Tibial nerve (tissue), 4 donors: ENCODE data around the gene MLLT6.

Source experiments
- EP300 ChIP-seq, 2 donors: sonication (generic); formaldehyde crosslinking; IDR thresholded peaks; one replicate each; pipeline ENCODE4 v1.6.1; 2017; ENCODE audit warnings: antibody characterized with exemption in 2 of 2, mild to moderate bottlenecking in 1 of 2
- POLR2A ChIP-seq, 2 donors: fragments of 450-650 bp; IDR thresholded peaks; one replicate each; pipeline ENCODE4 v1.6.1; 2017; ENCODE audit warnings: antibody characterized with exemption in 2 of 2, mild to moderate bottlenecking in 2 of 2, moderate library complexity in 2 of 2
- TF ChIP-seq, protein P1 (sequence below), 5 experiments: fragments of 200-600 bp in 3 of 5; fragments of 450-650 bp in 2 of 5; sonication (generic) in 3 of 5; IDR thresholded peaks; one replicate each; pipeline ENCODE4 v1.5.1; 2016 to 2019; ENCODE audit warnings: antibody characterized with exemption in 5 of 5, mild to moderate bottlenecking in 3 of 5, moderate library complexity in 2 of 5

DNA sequence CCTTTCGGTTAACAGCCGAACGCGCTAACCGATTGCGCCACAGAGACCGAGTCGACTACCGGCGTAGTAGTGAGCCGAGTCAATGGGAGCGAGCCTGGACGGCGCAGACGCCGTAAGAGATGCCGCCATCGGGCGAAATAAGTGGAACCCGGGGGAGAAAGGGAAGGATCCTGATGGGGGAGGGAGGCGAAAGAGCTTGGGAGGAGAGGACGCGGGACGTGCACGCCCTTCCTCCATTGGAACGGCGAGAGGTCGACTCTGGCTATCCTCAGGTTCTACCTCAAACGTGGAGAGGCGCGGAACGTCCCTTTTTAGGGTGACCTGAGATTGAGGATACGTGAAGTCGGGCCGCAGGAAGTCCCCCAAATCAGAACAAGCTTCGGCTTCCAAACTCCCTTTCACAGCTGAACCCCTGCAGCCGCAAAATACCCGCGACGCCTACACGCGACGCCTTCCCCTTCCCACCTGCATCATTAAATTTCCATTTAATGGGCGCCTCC, 46.8 kb downstream of the MLLT6 start:
- TF ChIP-seq, protein P1, sequence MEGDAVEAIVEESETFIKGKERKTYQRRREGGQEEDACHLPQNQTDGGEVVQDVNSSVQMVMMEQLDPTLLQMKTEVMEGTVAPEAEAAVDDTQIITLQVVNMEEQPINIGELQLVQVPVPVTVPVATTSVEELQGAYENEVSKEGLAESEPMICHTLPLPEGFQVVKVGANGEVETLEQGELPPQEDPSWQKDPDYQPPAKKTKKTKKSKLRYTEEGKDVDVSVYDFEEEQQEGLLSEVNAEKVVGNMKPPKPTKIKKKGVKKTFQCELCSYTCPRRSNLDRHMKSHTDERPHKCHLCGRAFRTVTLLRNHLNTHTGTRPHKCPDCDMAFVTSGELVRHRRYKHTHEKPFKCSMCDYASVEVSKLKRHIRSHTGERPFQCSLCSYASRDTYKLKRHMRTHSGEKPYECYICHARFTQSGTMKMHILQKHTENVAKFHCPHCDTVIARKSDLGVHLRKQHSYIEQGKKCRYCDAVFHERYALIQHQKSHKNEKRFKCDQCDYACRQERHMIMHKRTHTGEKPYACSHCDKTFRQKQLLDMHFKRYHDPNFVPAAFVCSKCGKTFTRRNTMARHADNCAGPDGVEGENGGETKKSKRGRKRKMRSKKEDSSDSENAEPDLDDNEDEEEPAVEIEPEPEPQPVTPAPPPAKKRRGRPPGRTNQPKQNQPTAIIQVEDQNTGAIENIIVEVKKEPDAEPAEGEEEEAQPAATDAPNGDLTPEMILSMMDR (IDR thresholded peaks at IDR 0.05): no peak
- TF ChIP-seq POLR2A (IDR thresholded peaks at IDR 0.05): no peak
- no peak for TF ChIP-seq EP300 (IDR thresholded peaks at IDR 0.05)
